Fibroblast of villous mesenchyme (primary cell): ENCODE measurements around the gene RAE1. TPM values are rescaled to one million over a fixed set of nuclear protein-coding genes. Genes with fewer than 3 reads are reported as not detected.

Source experiments
- DNase-seq: peaks from one replicate; pipeline ENCODE4 v3.0.0-alpha.2; 2010; ENCODE audit warnings: low read depth
- H3K4me3 ChIP-seq: 2 replicates; pipeline ENCODE4 v1.5.1; 2011; ENCODE audit warnings: low read depth, mild to moderate bottlenecking, low read length
- CTCF ChIP-seq: IDR thresholded peaks from 2 replicates; pipeline ENCODE4 v1.5.1; 2012; ENCODE audit warnings: low read depth, mild to moderate bottlenecking, low read length; ENCODE audit not compliant: insufficient read depth
- total RNA-seq: library from RNA; depleted of rRNA; stranded (reverse); fragments of >200 nt; gene quantifications from 2 replicates; pipeline ENCODE4 v1.2.3, GENCODE V29; 2012

Gene RAE1
- total RNA-seq, 1 donor, result 28.5 TPM

GRCh38 chr20:57313230-57313629 lies 37.8 kb upstream of the RAE1 start:
- H3K4me3 ChIP-seq, result no peak overlapping the region
- DNase-seq, result no peak
- no peak for TF ChIP-seq CTCF

- DNase-seq, result no peak
- no peak for TF ChIP-seq CTCF
- no peak overlapping the region for H3K4me3 ChIP-seq
Measured at GRCh38 chr20:57313951-57314350, 37.1 kb upstream of the RAE1 start.

- no peak for TF ChIP-seq CTCF
- no peak for DNase-seq
- H3K4me3 ChIP-seq, result no peak overlapping the region
Measured at GRCh38 chr20:57315083-57315975, 35.7 kb upstream of the RAE1 start.

GRCh38 chr20:57315976-57316480 lies 35.0 kb upstream of the RAE1 start:
- H3K4me3 ChIP-seq, result no peak overlapping the region
- no peak for DNase-seq
- TF ChIP-seq CTCF, result no peak

GRCh38 chr20:57316795-57317201 lies 34.3 kb upstream of the RAE1 start:
- no peak overlapping the region for H3K4me3 ChIP-seq
- no peak for DNase-seq
- TF ChIP-seq CTCF, result no peak

GRCh38 chr20:57317316-57317788 lies 33.7 kb upstream of the RAE1 start:
- no peak overlapping the region for H3K4me3 ChIP-seq
- no peak for DNase-seq
- TF ChIP-seq CTCF, result no peak
